ENCODE measurements around the gene LSM14A. TPM values are rescaled to one million over a fixed set of nuclear protein-coding genes. Genes with fewer than 3 reads are reported as not detected.

Gene LSM14A
- total RNA-seq: 102 and 107 TPM in 2 replicates

DNA sequence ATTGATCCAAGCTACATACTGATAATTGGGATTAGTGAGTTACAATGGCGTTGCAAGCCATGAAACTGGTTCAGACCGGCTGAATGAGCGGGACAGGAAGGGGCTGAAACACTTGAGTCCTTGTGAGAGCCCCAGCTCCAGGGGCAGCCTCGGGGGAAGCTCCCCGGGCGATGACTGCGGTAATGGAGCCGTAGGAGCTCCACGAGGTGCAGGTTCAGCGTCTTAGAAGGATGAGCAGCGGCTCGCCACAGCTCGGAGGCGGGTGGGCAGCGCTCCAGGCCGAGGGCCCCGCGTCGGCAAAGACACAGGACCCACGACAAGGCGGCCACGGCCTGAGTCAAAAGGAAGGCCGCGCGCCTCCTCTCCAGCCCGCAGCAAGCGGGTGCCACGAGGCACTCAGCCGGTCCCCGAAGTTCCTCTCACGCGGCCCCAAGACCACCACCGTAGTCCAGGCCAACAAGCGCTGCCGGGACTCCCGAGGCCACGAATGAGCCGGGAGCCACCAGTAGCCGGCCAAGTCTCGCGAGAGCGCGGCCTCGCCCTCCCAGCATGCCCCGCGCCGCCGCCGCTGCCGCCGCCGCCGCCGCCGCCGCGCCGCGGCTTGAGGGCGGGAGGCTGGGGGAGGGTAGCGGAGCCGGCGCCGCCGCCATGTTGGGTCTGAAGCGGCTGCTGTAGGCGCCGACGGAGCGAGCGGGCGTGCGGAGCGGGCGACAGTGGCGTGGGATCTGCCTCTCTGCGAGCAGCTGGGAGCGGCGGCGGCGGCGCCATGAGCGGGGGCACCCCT, at the start of gene LSM14A:
TSS of gene LSM14A (plus strand) at position 628 of the 784 bp plus-strand sequence. CDS start at position 767, 139 bp downstream.

DNA sequence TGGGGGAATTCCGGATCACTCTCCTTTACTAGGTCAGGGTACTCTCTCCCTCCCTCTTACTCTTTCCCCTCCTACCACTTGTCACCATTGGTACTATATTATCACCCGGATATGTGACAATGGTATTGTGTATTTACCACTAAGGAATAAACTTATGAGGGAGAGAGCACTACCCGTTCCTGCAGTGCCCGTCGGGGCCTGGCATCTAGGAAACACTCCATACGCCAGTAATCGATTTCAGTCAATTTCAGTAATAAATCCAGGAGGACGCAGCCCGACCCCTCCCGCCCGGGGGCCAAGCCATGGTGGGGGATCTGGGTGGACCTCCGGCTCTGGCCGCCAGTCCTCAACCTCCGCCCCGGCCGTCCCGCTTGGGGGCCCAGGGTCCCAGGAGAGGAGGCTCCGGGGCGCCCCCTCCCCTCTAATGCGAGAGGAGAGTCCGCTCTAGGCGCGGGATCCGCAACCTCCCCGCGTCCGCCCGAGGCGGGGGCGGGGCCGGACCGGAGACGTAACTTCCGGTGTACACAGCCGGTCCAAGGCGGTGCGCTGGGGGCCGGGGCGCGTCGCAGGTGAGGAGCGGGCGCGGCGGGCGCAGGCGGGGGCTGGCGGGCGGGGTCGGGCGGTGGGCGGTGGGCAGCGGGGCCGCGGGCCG, 81.9 kb downstream of the LSM14A start, which contains the start of gene GARRE1:
TSS of gene GARRE1 (plus strand) at position 509 of the 652 bp plus-strand sequence. CDS start 45,920 bp downstream, outside the sequence.

Other genes starting within 250 kb of the LSM14A start
- gene GARRE1, start 82.0 kb downstream of the LSM14A start, total RNA-seq: 63.7 and 74.4 TPM in 2 replicates
- 207 and 226 TPM in 2 replicates for gene GPI, start 192.7 kb downstream of the LSM14A start, total RNA-seq
- 16.4 and 19.9 TPM in 2 replicates for gene PDCD2L, start 231.9 kb downstream of the LSM14A start, total RNA-seq

All from vein endothelial cell (primary cell).